Activated CD8-positive, alpha-beta T cell treated with anti-CD3 and anti-CD28 coated beads for 36 hours (primary cell): ENCODE results near the gene LUC7L2. TPM values are rescaled to one million over a fixed set of nuclear protein-coding genes. Genes with fewer than 3 reads are reported as not detected.
A peak's percentile ranks its signal among the peaks of the same experiment; 100 is the strongest.

ENCODE experiments used
- ATAC-seq: fragments of 200-7000 bp; cut with Tn5 transposase; one replicate; pipeline ENCODE4 v1.10.0; 2021; ENCODE audit warnings: mild to moderate bottlenecking, moderate library complexity
- CTCF ChIA-PET: fragments of 350-600 bp; sonication (Branson Sonifier 250); formaldehyde crosslinking; loops from one replicate; lab custom pipeline; 2021; ENCODE audit warnings: antibody characterized with exemption; lab: Charles Lee
- POLR2A ChIA-PET: fragments of 350-600 bp; sonication (Branson Sonifier 250); formaldehyde crosslinking; loops from one replicate; lab custom pipeline; 2021; ENCODE audit warnings: antibody characterized with exemption; lab: Charles Lee
- DNase-seq: peaks from one replicate; pipeline ENCODE4 v3.0.0-alpha.2; 2020
- H3K27ac Mint-ChIP-seq: one replicate; pipeline ENCODE4 v1.8.0; 2021; ENCODE audit warnings: mild to moderate bottlenecking, mixed read lengths
- H3K27me3 Mint-ChIP-seq: one replicate; pipeline ENCODE4 v1.8.0; 2021; ENCODE audit warnings: mixed read lengths
- H3K36me3 Mint-ChIP-seq: one replicate; pipeline ENCODE4 v1.8.0; 2021; ENCODE audit warnings: low read depth, mixed read lengths
- H3K4me1 Mint-ChIP-seq: one replicate; pipeline ENCODE4 v1.8.0; 2021; ENCODE audit warnings: low read depth, mixed read lengths
- H3K4me3 Mint-ChIP-seq: one replicate; pipeline ENCODE4 v1.8.0; 2021; ENCODE audit warnings: mild to moderate bottlenecking, moderate library complexity, mixed read lengths
- H3K9me3 Mint-ChIP-seq: one replicate; pipeline ENCODE4 v1.8.0; 2021; ENCODE audit warnings: mixed read lengths
- CTCF ChIP-seq: fragments of 200-600 bp; IDR thresholded peaks from one replicate; pipeline ENCODE4 v1.8.0; 2022; ENCODE audit warnings: antibody characterized with exemption, mild to moderate bottlenecking
- intact Hi-C: fragments of 100-400 bp; cut with micrococcal nuclease; formaldehyde crosslinking; loops from one replicate; pipeline ENCODE4 v1.10.0; 2022
- total RNA-seq, 2 experiments: library from RNA; stranded (reverse); gene quantifications; one replicate each; pipeline ENCODE4 v1.2.3, GENCODE V29; 2021

Gene LUC7L2
- total RNA-seq, 2 experiments from 2014 or later, result 133 to 140 TPM

- POLR2A ChIA-PET, result no interaction called here
- intact Hi-C loops, result no loop called here
- no peak for TF ChIP-seq CTCF
- H3K9me3 Mint-ChIP-seq, result no peaks in the 10 kb centered on the region
- ATAC-seq (no peak), DNase-seq (no peak)
- H3K36me3 Mint-ChIP-seq, result peaks cover 52% of the 10 kb centered on the region
- no peaks in the 10 kb centered on the region for H3K4me1 Mint-ChIP-seq
- no peak overlapping the region for H3K4me3 Mint-ChIP-seq
- H3K27me3 Mint-ChIP-seq, result no peaks in the 10 kb centered on the region
- H3K27ac Mint-ChIP-seq, result no peak overlapping the region
- CTCF ChIA-PET, result interaction anchor here (4.1 kb wide), 1 partner anchor 18 kb away, joined by 18 read pairs; no protein-coding TSS in a partner anchor
Observed at GRCh38 chr7:139416405-139416804, 56.7 kb downstream of the LUC7L2 start.

- ATAC-seq, result no peak
- ChIA-PET POLR2A (no interaction called here), CTCF (interaction anchor here (4.1 kb wide), 1 partner anchor 17 kb away, joined by 18 read pairs; no protein-coding TSS in a partner anchor)
- Mint-ChIP-seq H3K27ac (no peak overlapping the region), H3K27me3 (no peaks in the 10 kb centered on the region), H3K36me3 (peaks cover 54% of the 10 kb centered on the region), H3K4me3 (no peak overlapping the region), H3K4me1 (no peaks in the 10 kb centered on the region), H3K9me3 (no peaks in the 10 kb centered on the region)
- intact Hi-C loops, result no loop called here
- TF ChIP-seq CTCF, result no peak
- no peak for DNase-seq
Observed at GRCh38 chr7:139417478-139417877, 57.8 kb downstream of the LUC7L2 start.

- CTCF ChIA-PET, result interaction anchor here (1.7 to 2.7 kb wide), 2 partner anchors 13 to 62 kb away, joined by 4 to 32 read pairs; partner anchors contain the start of gene KLRG2
- ATAC-seq (no peak), DNase-seq (no peak)
- no peak for TF ChIP-seq CTCF
- no peaks in the 10 kb centered on the region for H3K27me3 Mint-ChIP-seq
- peak overlapping the region; percentile 42 for H3K27ac Mint-ChIP-seq
- intact Hi-C loops, result no loop called here
- POLR2A ChIA-PET, result interaction anchor here (0.6 kb wide), 2 partner anchors 177 to 556 kb away, joined by 3 read pairs; no protein-coding TSS in a partner anchor
- H3K4me3 Mint-ChIP-seq, result no peak overlapping the region
- H3K4me1 Mint-ChIP-seq, result no peaks in the 10 kb centered on the region
- peaks cover 45% of the 10 kb centered on the region for H3K36me3 Mint-ChIP-seq
- H3K9me3 Mint-ChIP-seq, result no peaks in the 10 kb centered on the region
Observed at GRCh38 chr7:139421123-139421522, 61.4 kb downstream of the LUC7L2 start.

GRCh38 chr7:139422126-139422525 lies 62.4 kb downstream of the LUC7L2 start:
- ChIA-PET POLR2A (interaction anchor here (0.6 kb wide), 1 partner anchor 351 kb away, joined by 6 read pairs; no protein-coding TSS in a partner anchor), CTCF (interaction anchor here (0.9 to 2.7 kb wide), 5 partner anchors 8 to 61 kb away, joined by 3 to 32 read pairs (median 4); partner anchors contain the start of gene KLRG2)
- intact Hi-C loops, result no loop called here
- Mint-ChIP-seq H3K4me1 (no peaks in the 10 kb centered on the region), H3K9me3 (no peaks in the 10 kb centered on the region), H3K27me3 (no peaks in the 10 kb centered on the region), H3K36me3 (peaks cover 43% of the 10 kb centered on the region), H3K4me3 (no peak overlapping the region), H3K27ac (peak overlapping the region; percentile 2)
- ATAC-seq (no peak), DNase-seq (no peak)
- no peak for TF ChIP-seq CTCF

GRCh38 chr7:139423091-139423490 lies 63.4 kb downstream of the LUC7L2 start:
- no peak overlapping the region for H3K27ac Mint-ChIP-seq
- no peaks in the 10 kb centered on the region for H3K9me3 Mint-ChIP-seq
- H3K4me3 Mint-ChIP-seq, result no peak overlapping the region
- TF ChIP-seq CTCF, result no peak
- ATAC-seq (no peak), DNase-seq (no peak)
- POLR2A ChIA-PET, result no interaction called here
- intact Hi-C loops, result no loop called here
- H3K36me3 Mint-ChIP-seq, result peaks cover 44% of the 10 kb centered on the region
- CTCF ChIA-PET, result interaction anchor here (0.8 to 2.7 kb wide), 5 partner anchors 8 to 60 kb away, joined by 3 to 32 read pairs (median 4); partner anchors contain the start of gene KLRG2
- no peaks in the 10 kb centered on the region for H3K27me3 Mint-ChIP-seq
- no peaks in the 10 kb centered on the region for H3K4me1 Mint-ChIP-seq
